NK-92 (cell line): ENCODE data around the gene SPAG9.
"Not testable (repeated sequence)": the region's sequence is repeated elsewhere in the genome, so short reads cannot be mapped to it uniquely, and the experiment has no call there.

ENCODE experiments used
- DNase-seq: peaks from one replicate; lab custom pipeline; 2025; ENCODE audit not compliant: unreplicated experiment; lab: John Stamatoyannopoulos, UW

SPAG9 gene

DNA sequence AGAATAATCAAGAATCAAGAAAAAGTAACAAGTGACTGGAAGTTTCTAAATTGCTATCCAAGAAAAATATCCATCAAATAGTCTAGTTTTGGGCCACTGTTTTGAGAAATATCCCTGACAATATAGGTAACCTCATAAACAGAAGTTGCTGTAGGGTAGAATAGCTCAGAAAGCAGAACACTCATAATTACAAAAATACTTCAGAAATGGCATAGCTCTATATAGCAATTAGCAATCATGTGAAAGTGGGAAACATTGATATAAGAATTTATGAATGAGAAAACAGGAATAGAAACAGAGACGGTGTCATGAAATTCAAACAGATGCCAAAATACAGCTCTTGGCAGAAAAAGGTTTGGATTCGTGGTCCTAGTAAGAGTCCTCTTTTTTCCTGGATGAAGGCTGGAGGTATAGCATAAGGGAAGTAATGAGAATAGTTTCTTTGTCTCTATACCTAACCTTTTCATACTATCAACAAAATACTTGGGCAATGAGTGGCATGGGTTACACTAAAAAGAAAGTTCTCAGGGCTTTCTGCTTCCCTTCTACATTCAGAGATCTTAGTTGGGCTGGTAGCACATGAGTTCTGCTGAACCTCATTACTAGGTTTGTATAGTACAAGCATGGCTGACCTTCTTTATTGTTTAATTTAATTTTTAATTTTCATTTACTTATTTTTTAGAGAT, 33.5 kb downstream of the SPAG9 start:
- no peak for DNase-seq

DNA sequence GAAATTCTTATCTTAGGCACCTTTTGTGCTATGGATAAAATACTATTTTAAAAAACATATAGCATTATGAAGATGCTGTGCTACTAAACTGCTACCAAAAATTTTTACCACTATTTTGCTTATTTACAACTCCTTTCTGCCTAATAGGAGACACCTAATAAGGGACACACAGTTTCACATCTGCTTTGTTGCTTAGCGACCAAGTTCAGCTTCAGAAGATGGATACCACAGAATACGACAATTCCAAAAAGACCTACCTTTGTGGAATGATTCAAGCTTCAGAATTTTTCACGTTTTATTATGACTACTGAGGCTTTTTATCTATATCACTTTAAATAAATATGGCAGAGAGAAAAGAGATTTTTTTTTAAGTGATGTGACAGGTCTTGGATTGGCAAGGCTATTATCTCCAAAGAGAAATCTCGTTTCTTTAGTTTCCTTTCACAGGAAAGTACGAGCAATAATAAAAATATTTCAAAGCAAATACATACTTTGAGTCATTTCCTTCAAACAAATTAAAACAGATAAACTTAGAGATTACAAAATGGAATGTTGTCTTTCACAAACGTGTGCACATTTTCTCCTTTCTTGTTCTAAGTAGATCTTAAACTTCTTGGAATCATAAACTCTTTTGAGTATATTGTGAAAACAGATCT, 35.4 kb downstream of the SPAG9 start:
- no peak for DNase-seq

DNA sequence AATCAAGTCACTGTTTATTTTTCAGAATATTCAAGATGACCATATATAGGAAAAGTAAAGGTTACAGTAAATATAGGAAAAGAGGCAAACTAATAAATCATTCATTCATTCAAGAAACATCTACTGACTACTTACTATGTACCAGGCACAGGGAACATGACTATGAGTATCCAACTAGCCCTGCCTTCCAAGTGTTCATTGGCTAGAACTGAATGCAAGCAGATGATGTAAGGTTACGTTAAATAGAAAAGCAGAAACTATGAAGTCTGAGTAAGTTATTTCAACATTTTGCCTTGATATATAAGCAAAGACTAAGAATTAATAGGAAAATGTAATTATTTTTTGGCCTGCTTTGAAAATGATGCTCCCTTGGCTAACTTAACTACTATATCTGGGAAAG, 36.7 kb downstream of the SPAG9 start:
- DNase-seq, result no peak

DNA sequence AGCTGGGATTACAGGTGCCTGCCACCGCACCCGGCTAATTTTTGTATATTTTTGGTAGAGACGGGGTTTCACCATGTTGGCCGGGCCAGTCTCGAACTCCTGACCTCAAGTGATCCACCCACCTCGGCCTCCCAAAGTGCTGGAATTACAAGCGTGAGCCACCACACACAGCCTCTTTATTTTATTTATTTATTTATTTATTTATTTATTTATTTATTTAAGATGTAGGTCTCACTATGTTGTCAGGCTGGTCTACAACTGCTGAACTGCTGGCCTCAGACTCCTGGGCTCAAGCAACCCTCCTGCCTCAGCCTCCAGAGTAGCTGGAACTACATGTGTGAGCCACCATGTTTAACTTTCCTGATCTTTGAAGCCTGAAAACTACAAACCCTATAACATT, 37.3 kb downstream of the SPAG9 start:
- DNase-seq, result not testable (repeated sequence)

DNA sequence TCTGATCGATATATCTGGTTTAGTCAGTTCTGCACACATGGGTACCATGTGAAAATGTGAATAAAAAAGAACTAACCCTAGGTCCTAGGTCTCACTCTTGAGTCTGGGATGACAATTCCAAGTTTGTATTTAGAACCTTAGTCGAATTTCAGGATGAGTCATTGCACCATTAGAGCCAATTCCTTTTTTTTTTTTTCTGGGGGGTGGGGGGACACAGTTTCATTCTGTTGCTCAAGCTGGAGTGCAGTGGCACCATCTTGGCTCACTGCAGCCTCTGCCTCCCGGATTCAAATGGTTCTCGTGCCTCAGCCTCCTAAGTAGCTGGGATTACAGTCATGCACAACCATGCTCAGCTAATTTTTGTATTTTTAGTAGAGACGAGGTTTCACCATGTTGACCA, 41.6 kb downstream of the SPAG9 start:
- no peak for DNase-seq

DNA sequence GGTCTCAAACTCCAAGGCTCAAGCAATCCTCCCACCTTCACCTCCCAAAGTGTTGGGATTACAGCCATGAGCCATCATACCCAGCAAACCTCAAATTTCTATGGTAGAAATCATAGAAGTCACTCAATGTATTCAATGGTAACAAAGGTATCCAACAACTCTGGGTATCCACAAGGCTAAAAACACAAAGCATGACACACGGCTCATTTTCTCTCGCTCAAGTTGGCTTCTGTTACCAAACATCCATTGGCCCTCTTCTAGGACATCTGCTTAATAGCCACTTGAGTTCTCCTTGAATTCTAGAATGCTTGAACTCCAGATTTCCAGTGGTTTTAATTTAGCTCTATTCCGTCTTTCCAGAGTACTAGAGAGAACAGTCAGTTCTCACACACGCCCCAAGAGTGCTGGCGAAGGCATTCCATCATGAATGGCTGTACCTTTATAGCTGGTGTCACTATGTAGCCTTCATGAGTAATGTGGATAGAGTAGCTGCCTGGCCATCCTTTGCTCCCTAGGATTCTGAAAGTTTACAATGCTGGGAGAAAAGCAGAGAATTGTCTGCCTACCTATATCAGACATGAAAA, 42.6 kb downstream of the SPAG9 start:
- DNase-seq, result no peak

DNA sequence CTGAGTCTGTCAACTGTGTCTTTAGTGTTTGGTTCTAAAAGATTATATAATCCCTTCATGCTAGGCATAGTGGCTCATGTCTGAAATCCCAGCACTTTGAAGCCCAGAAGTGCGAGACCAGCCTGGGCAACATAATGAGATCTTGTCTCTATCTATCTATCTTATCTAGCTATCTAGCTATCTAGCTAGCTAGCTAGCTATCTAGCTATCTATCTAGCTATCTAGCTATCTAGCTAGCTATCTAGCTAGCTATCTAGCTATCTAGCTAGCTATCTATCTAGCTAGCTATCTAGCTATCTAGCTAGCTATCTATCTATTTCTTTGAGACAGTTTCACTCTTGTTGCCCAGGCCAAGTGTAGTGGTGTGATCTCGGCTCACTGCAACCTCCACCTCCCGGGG, 43.8 kb downstream of the SPAG9 start:
- no peak for DNase-seq

DNA sequence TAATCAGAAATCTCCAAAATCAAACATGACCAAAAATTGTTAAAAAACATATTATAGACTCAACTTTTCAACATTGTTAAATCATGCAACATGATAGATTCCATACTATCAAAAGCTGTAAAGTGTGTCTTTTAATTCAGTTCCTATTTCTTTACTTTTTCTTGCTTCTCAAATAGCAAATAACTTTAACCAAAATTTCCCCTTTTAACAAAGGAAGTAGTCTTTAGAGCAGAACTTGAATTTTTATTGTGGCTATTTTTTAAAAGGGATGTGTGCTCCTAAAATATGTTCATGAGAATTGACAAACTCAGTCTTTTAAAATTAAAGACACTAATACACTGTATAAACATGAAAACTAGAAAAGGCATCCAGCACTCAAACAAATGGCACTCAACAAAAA, 49.1 kb downstream of the SPAG9 start:
- no peak for DNase-seq

DNA sequence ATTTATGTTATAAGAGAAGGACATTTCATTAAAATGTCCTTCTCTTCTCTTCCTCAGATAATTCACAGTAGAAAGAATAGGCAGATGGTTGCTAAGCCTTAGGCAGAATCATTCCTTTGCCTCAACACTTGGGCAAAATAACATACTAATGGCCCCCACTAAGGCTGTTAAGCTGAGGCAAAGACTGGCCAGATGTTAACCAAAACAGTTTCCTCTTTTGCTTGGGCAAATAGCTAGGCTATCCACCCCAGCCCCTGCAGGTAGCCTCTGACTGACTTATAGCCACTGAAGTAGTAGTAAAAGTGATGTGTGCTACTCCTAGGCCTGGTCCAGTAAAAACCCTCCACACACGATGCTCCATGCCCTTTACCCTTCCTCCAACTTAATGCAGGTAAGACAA, 55.2 kb downstream of the SPAG9 start:
- DNase-seq, result no peak

DNA sequence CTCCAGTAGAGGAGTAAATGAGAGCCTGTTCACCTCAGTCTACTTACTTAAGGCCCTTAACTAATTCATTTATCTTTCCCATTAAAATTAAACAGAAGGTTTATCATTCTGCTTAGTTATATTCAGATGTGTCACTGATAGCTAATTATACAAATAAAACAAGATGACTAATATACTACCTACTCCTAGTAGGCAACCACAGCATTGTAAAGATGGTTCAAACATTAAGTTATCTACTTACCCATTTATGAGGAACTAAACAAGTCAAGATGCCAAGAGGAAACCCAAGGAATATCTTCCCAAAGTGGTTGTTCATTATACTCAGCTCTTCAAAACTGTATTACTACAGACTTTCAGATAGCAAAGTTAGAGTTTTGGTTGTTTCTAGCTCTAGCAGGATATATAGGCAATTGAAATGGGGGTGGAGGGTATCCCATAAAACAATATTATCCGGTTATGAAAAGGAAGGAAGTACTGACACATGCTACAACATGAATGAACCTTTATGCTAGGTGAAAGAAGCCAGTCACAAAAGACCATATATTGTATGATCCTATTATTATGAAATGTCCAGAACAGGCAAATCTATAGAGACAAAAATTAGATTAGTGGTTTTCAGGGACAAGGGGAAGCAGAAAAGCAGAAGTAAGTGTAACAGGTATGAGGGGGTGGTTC, 56.5 kb downstream of the SPAG9 start:
- DNase-seq, result no peak

DNA sequence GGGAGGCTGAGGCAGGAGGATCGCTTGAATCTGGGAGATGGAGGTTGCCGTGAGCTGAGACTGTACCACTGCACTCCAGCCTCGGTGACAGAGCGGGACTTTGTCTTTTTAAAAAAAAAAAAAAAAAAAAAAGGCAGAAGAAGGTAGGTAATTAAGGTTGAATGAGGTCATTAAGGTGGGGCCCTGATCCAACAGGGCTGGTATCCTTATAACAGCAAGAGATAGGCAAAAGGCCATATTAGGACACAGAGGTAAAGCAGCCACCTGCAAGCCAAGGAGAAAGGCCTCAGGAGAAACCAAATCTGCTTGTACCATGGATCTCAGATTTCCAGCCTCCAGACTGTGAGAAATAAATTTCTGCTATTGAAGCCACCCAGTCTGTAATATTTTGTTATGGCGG, 60.3 kb downstream of the SPAG9 start:
- no peak for DNase-seq

DNA sequence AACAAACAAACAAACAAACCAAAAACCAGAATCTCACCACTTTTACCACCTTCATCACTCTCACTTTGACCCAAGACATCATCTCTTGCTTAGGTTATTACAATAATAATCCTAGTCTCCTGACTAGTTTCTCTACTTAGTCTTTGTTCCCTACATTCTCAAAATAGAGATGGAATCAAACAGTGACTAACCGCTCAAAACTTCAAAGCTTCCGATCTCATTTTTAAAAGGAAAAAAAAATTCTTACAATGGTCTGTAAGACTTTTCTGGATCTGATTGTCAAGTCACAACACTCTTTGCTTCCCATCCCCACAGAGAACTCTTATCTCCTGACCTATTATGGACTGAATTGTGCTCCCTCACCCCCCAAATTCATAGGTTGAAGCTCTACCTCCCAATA, 60.9 kb downstream of the SPAG9 start:
- DNase-seq, result no peak

DNA sequence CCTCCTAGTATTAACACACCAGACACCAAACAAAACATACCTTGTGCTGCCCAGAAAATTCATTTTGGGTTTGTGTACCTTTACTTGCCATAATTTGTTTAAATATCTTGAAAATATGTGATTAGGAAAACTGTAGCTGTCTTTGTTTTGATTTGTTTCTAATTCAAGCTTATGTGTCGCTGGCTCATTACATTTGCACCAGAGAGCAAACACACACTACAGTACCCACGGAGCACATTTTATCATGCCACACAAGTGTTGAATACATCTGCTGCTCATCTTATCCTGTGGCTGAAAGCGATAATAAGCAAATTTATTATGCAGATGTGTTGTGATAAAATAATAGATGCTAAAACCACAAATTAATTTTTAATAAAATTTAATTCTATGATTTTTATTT, 63.1 kb downstream of the SPAG9 start:
- DNase-seq, result no peak

DNA sequence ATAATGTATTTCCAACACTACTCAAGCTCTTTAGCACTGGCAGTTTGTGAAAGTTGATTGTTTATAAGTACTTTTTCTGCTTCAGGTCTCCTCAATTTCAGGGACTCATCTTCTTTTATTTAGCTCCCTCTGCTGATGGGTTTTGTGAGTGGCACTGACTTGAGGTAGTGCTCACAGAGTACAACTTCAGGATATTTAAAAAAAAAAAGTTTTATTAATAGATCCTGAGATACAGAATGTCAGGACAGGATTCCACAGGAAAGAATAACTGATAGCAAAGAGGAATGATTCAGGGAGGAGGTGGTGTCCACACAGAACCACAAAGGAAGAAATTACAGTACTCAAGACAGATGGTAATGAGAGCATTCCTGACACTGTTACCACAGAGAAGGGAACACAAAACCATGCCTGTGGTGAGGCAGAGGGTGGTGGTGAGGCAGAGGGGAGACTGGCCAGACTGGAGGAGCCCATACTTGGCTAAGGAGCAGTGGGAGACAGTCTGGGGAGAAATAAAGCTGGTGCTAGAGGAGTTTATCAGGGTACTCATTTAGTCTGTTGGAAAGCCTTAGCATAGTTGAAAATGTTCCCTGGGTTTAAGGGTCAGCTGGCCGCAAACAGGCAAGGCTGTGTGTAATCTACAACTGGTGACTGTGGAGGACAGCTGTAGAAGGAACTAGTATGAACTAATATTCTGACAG, 63.7 kb downstream of the SPAG9 start:
- DNase-seq, result no peak

DNA sequence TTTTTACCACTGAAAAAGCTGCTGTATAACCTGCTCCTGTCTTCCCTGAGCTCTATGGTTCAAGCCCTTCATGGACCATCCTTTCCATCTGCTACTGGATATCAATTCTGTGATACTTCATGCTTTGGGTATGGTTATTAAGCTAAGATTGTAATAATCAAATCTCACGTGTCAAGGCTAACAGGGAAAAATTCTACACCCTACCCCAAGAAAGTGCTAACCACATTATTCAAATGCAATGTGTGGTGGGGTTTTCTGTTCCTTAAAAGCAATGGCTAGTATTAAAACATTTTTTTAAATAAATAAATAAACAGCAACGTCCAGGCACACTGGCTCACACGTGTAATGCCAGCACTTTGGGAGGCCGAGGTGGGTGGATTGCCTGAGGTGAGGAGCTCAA, 65.9 kb downstream of the SPAG9 start:
- no peak for DNase-seq

DNA sequence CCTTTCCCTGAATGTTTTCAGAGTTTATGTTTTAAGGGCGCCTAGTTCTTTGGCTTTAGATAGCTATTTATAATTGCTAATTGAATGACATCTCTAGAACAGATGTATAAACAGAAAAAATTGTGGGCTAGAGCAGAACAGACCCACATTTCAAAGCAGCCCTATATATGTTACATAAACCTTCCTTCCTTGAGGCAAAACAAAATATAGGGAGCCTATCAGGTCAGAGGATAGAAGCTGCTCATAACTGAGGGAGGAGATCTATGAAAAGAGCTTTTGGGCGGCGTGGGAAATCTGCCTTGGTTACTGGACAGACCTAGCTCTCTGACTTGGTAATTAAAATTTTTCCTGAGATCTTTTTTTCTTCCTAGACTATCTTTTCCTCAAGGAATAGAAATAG, 68.4 kb downstream of the SPAG9 start:
- DNase-seq, result no peak

DNA sequence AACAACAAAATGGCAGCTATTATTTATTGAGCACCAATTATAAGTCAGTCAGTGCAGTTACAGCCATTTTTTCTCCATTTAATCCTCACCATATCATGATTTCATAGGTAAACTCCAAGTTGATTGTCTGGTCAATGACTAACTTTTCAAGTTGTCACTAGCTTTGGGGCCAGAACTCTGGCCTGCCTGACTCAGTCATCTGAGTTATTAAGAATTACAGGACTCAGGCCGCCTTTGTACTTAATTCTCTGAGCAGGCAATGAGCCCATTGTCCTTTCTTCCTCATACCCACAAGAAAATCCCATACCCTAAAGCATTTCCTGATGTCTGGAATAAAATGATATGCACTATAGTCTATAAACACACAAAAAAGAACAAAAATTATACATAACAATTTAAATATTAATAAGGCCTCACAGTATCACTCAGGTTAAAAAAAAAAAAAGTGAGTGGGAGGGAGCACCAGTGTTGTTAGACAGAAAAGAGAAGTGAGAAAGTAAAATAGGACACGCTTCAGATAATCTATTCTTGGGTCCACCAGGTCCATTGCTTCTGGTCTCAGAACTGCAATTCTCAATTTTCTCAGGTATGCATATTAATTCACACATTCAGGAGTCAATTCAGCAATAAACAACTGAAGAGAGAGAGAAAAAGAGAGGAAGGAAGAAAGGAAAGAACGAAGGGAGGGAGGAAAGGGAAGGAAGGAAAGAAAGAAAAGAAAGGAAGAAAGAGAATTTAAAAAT, 70.2 kb downstream of the SPAG9 start:
- no peak for DNase-seq

DNA sequence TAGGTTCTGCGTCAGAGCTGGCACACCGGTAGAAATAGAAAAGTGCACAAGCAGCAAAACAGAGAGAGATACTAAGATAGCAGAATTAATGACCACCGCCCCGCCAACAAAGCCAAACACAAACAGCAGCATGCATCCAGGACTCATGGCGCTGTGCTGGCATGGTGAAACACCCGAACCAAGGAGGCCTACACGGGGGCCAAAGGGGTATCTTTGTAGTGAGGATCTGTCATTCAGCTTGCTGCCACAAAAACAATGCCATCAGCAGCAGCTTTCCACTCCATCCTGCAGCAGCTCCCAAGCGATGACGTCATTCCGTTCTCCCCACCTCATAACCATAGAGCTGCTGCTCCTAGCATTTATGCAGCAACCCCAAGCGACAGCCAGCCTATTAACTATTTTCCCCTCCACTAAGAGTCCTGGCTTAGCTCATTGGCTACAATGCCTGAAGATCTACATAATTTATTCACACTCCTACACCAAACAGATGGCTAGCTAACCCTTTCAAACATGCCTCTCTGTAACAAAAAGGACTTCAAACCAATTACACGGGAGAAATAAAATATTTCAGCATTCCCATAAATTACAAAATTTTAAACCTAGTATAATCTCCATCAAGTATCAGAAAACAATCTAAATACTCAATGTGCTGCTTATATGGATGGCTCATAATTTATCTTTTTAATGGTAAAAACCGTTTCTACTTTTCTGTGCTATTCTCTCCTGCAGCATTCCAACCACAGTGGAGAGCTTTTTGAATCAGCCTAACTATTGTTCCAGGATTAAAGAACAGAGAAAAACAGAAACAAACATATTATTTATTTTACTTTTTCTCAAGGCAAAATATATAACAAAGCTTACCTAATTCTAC, 73.9 kb downstream of the SPAG9 start:
- no peak for DNase-seq

DNA sequence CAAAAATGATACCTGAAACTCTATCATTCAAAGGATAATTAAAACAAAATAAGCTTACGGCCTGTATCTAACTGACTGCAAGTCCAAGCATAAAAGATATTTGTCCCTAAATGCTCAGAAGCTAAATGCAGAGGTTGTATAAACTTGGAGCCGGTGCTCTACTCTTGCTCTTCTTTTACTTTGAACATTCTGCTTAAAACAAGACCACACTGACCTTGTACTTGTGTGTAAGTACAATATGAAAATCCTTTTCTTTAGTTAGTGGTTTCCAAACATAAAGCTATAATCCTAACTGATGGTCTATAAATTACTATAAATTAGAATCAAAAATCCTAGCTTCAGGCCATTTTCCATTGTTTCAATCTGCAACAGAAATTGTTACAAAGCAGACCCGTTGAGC, 74.6 kb downstream of the SPAG9 start:
- no peak for DNase-seq

DNA sequence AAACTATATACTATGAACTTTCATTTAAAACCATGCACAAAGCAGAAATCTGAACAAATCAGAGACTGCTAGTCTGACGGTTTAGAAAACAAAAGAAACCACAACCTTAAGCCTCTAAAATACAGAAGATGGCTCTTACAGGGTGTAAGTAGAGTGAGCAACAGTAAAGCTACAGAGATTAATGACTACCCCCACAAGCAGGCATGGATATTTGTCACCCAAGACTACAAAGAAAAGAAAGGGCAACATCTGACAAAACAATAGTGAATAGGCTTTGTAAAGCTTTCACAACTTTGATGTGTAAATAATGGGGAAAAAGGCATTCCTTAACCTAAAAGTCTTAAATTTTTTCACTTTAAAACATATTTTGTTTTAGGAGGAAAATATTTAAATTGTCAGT, 75.0 kb downstream of the SPAG9 start:
- DNase-seq, result no peak
